Tibial nerve (tissue), 4 donors: Measurements from ENCODE around the gene KCNMA1. TPM values are rescaled to one million over a fixed set of nuclear protein-coding genes. Genes with fewer than 3 reads are reported as not detected.

Source experiments
- DNase-seq, 2 donors: peaks; one replicate each; pipeline ENCODE4 v3.0.0-alpha.2; 2019; ENCODE audit warnings: low spot score in 2 of 2
- H3K27ac ChIP-seq, 4 donors: fragments of 200-600 bp; sonication (generic) in 3 of 4; one replicate each; pipeline ENCODE4 v1.5.1; 2017 to 2019; ENCODE audit warnings: mild to moderate bottlenecking in 1 of 4
- H3K27me3 ChIP-seq, 2 donors: fragments of 200-600 bp; sonication (generic) in 1 of 2; one replicate each; pipeline versions ENCODE4 v1.5.1 to v1.6.0; 2017 to 2019
- H3K36me3 ChIP-seq, 3 donors: fragments of 200-600 bp; sonication (generic); one replicate each; pipeline ENCODE4 v1.5.1; 2018 to 2019
- H3K4me1 ChIP-seq, 4 donors: fragments of 200-600 bp; sonication (generic) in 3 of 4; one replicate each; pipeline ENCODE4 v1.5.1; 2017 to 2019
- H3K4me3 ChIP-seq, 4 donors: fragments of 200-600 bp; sonication (generic) in 3 of 4; one replicate each; pipeline ENCODE4 v1.5.1; 2017 to 2019; ENCODE audit warnings: mild to moderate bottlenecking in 1 of 4, moderate library complexity in 1 of 4
- H3K9me3 ChIP-seq, 4 donors: fragments of 200-600 bp; sonication (generic) in 3 of 4; one replicate each; pipeline ENCODE4 v1.5.1; 2017 to 2019
- EP300 ChIP-seq, 2 donors: sonication (generic); formaldehyde crosslinking; IDR thresholded peaks; one replicate each; pipeline ENCODE4 v1.6.1; 2017; ENCODE audit warnings: antibody characterized with exemption in 2 of 2, mild to moderate bottlenecking in 1 of 2
- POLR2A ChIP-seq, 2 donors: fragments of 450-650 bp; IDR thresholded peaks; one replicate each; pipeline ENCODE4 v1.6.1; 2017; ENCODE audit warnings: antibody characterized with exemption in 2 of 2, mild to moderate bottlenecking in 2 of 2, moderate library complexity in 2 of 2
- WGBS, 2 donors: methylation state at CpG; one replicate each; pipeline ENCODE4 v1.1.5; 2018; 5-methylcytosine and 5-hydroxymethylcytosine counted together
- total RNA-seq, 4 donors: library from RNA; depleted of rRNA; stranded (reverse); fragments of >200 nt; gene quantifications; one replicate each; pipeline ENCODE4 v1.1.0, GENCODE V29; 2016
- TF ChIP-seq, protein P1 (sequence below), 5 experiments: fragments of 200-600 bp in 3 of 5; fragments of 450-650 bp in 2 of 5; sonication (generic) in 3 of 5; IDR thresholded peaks; one replicate each; pipeline ENCODE4 v1.5.1; 2016 to 2019; ENCODE audit warnings: antibody characterized with exemption in 5 of 5, mild to moderate bottlenecking in 3 of 5, moderate library complexity in 2 of 5

The KCNMA1 gene
- total RNA-seq, 4 donors from 2014 or later: 10.2 to 19.9 (median 13.7) TPM

DNA sequence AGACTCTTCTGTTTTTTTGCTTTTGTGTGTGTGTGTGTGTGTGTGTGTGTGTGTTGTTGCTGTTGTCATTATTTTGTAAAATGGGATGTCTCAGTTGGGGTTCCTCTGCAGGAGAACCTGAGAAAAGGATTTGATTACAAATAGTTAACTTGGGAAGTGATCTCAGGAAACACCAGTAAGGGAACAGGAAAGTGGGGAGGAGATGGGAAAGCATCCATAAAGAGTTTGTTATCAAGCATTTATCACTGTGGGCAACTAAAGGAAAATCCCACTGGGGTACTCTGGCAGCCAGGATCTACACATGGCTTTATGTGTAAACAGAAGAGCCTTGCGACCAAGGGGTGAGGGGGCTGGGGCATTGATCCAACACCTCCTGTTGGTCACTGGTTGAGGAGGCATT is 485.4 kb downstream of the KCNMA1 start:
- no peaks in the 10 kb centered on the region for H3K4me1 ChIP-seq
- DNase-seq: no peak
- no peak overlapping the region for H3K27ac ChIP-seq
- H3K36me3 ChIP-seq: no peaks in the 10 kb centered on the region
- no peaks in the 10 kb centered on the region for H3K27me3 ChIP-seq
- 64 to 95% methylated on average over 1 of the region's 1 CpG for WGBS, 2 donors
- H3K9me3 ChIP-seq: no peaks in the 10 kb centered on the region
- no peak overlapping the region for H3K4me3 ChIP-seq
- no peak for TF ChIP-seq EP300 (IDR thresholded peaks at IDR 0.05)

GRCh38 chr10:77151408-77151807 is 486.2 kb downstream of the KCNMA1 start:
- H3K4me1 ChIP-seq: no peaks in the 10 kb centered on the region
- WGBS, 2 donors: 100% methylated on average over 1 of the region's 1 CpG
- DNase-seq: no peak
- H3K9me3 ChIP-seq: no peaks in the 10 kb centered on the region
- H3K27ac ChIP-seq: no peak overlapping the region
- H3K36me3 ChIP-seq: no peaks in the 10 kb centered on the region
- no peak overlapping the region for H3K4me3 ChIP-seq
- TF ChIP-seq POLR2A (IDR thresholded peaks at IDR 0.05): no peak
- TF ChIP-seq, protein P1, sequence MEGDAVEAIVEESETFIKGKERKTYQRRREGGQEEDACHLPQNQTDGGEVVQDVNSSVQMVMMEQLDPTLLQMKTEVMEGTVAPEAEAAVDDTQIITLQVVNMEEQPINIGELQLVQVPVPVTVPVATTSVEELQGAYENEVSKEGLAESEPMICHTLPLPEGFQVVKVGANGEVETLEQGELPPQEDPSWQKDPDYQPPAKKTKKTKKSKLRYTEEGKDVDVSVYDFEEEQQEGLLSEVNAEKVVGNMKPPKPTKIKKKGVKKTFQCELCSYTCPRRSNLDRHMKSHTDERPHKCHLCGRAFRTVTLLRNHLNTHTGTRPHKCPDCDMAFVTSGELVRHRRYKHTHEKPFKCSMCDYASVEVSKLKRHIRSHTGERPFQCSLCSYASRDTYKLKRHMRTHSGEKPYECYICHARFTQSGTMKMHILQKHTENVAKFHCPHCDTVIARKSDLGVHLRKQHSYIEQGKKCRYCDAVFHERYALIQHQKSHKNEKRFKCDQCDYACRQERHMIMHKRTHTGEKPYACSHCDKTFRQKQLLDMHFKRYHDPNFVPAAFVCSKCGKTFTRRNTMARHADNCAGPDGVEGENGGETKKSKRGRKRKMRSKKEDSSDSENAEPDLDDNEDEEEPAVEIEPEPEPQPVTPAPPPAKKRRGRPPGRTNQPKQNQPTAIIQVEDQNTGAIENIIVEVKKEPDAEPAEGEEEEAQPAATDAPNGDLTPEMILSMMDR (IDR thresholded peaks at IDR 0.05): no peak
- TF ChIP-seq EP300 (IDR thresholded peaks at IDR 0.05): no peak
- no peaks in the 10 kb centered on the region for H3K27me3 ChIP-seq

GRCh38 chr10:77149706-77150105 is 487.9 kb downstream of the KCNMA1 start:
- no peaks in the 10 kb centered on the region for H3K9me3 ChIP-seq
- H3K4me1 ChIP-seq: no peaks in the 10 kb centered on the region
- H3K36me3 ChIP-seq: no peaks in the 10 kb centered on the region
- TF ChIP-seq POLR2A (IDR thresholded peaks at IDR 0.05) (no peak), EP300 (IDR thresholded peaks at IDR 0.05) (no peak)
- TF ChIP-seq, protein P1 (IDR thresholded peaks at IDR 0.05): no peak
- no peak for DNase-seq
- 88 to 96% methylated on average over 2 of the region's 2 CpGs for WGBS, 2 donors
- H3K27ac ChIP-seq: no peak overlapping the region
- H3K4me3 ChIP-seq: no peak overlapping the region
- H3K27me3 ChIP-seq: no peaks in the 10 kb centered on the region

- Histone ChIP-seq H3K9me3 (no peaks in the 10 kb centered on the region), H3K27me3 (no peaks in the 10 kb centered on the region), H3K27ac (no peak overlapping the region), H3K4me3 (no peak overlapping the region), H3K4me1 (no peaks in the 10 kb centered on the region), H3K36me3 (no peaks in the 10 kb centered on the region)
- TF ChIP-seq POLR2A (IDR thresholded peaks at IDR 0.05): no peak
- no peak for TF ChIP-seq EP300 (IDR thresholded peaks at IDR 0.05)
- TF ChIP-seq, protein P1 (IDR thresholded peaks at IDR 0.05): no peak
- DNase-seq: no peak
- WGBS, 2 donors: 84 to 85% methylated on average over 4 of the region's 4 CpGs
Observed at GRCh38 chr10:77149001-77149400, 488.6 kb downstream of the KCNMA1 start.

DNA sequence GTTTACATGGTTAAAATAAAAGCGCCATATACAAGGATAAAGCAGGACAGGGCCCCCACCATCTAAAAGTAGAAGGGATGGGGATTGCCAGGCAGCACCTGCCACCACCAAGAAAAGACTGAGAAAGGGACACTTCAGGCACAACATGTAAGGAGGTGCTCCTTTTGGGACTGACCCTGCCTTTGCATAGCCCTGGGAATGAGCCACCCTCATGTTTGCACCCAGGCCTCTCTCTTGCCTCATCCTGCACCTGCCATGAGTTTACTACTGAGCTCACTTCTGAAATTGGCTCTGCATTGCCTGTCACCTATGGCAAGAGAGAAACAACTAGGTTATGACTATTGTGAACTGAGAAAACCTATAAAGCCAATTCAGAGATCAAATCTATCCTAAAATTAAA is 489.7 kb downstream of the KCNMA1 start:
- WGBS, 2 donors: 94 to 96% methylated on average over 1 of the region's 1 CpG
- no peak overlapping the region for H3K27ac ChIP-seq
- no peaks in the 10 kb centered on the region for H3K27me3 ChIP-seq
- TF ChIP-seq, protein P1 (IDR thresholded peaks at IDR 0.05): no peak
- TF ChIP-seq POLR2A (IDR thresholded peaks at IDR 0.05) (no peak), EP300 (IDR thresholded peaks at IDR 0.05) (no peak)
- H3K4me1 ChIP-seq: no peaks in the 10 kb centered on the region
- H3K36me3 ChIP-seq: no peaks in the 10 kb centered on the region
- no peak overlapping the region for H3K4me3 ChIP-seq
- no peaks in the 10 kb centered on the region for H3K9me3 ChIP-seq
- DNase-seq: no peak

- TF ChIP-seq, protein P1 (IDR thresholded peaks at IDR 0.05): no peak
- TF ChIP-seq EP300 (IDR thresholded peaks at IDR 0.05) (no peak), POLR2A (IDR thresholded peaks at IDR 0.05) (no peak)
- H3K4me1 ChIP-seq: no peaks in the 10 kb centered on the region
- H3K36me3 ChIP-seq: no peaks in the 10 kb centered on the region
- 75 to 78% methylated on average over 5 of the region's 5 CpGs for WGBS, 2 donors
- no peak for DNase-seq
- H3K9me3 ChIP-seq: no peaks in the 10 kb centered on the region
- no peak overlapping the region for H3K27ac ChIP-seq
- no peak overlapping the region for H3K4me3 ChIP-seq
- no peaks in the 10 kb centered on the region for H3K27me3 ChIP-seq
Observed at GRCh38 chr10:77146712-77147336, 490.8 kb downstream of the KCNMA1 start.
